Measurements from ENCODE around the gene PRKG1. TPM values are rescaled to one million over a fixed set of nuclear protein-coding genes. Genes with fewer than 3 reads are reported as not detected.

Gene PRKG1
- total and polyA plus RNA-seq, 2 of the 4 experiments (the other 2 are of a cell fraction), result 3.5 to 18.3 TPM

DNA sequence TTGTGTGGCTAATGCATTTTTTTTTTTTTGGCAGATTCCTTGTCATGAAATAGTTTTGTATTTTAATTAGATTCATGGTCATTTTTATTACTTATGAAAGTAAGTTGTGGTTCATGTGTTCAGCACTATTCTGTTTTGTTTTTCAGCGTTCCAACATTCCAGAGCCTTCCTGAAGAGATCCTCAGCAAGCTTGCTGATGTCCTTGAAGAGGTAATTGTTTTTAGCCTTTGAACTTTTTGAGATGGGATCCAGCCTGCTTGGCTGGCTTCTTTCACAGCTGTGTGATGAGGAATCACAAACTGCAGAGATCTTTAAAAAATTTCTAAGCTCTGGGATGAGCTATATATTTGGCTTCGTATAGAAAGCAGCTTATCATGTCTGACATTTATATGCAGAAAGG is 833.1 kb downstream of the PRKG1 start:
- no peak for DNase-seq
- dilution Hi-C loops (cut with HindIII; ENCODE audit: low sequenced_read_pairs, unreplicated experiment), result no loop called here
- WGBS, 2 experiments (ENCODE audit: extremely low coverage in 2 of 2, insufficient read length in 1 of 2), result no CpG with 5 or more reads among the region's 2 CpGs

More for the DNA sequence above, 833.1 kb downstream of the PRKG1 start:
- Histone ChIP-seq H4K5ac (ENCODE audit: low read depth, low read length) (no peak overlapping the region), H2BK20ac (ENCODE audit: low read depth, low read length) (no peak overlapping the region), H3K4me3 (ENCODE audit: insufficient read depth, low read depth, low read length) (no peak overlapping the region), H3K36me3 (ENCODE audit: control insufficient read depth, insufficient read depth, low read length) (no peaks in the 10 kb centered on the region), H2AFZ (replicated peaks; ENCODE audit: low read length, poor library complexity) (no peak overlapping the region), H3K4ac (ENCODE audit: low read depth, low read length) (no peak overlapping the region), H4K8ac (ENCODE audit: low read depth in 2 of 2, low read length in 2 of 2) (no peak overlapping the region), H3K9me3 (ENCODE audit: control insufficient read depth, insufficient read depth, low read length) (no peaks in the 10 kb centered on the region), H3K79me1 (ENCODE audit: low read depth in 1 of 2, low read length in 2 of 2) (no peaks in the 10 kb centered on the region), H4K91ac (ENCODE audit: insufficient read depth, low read depth, low read length) (no peak overlapping the region), H3K4me1 (ENCODE audit: control insufficient read depth, insufficient read depth, low read length) (no peaks in the 10 kb centered on the region; the same call in 1 of the 2 replicates), H3K14ac (replicated peaks; ENCODE audit: low read depth, low read length) (no peak overlapping the region), H2AK9ac (replicated peaks; ENCODE audit: low read depth, low read length, poor library complexity) (no peak overlapping the region), H4K20me1 (ENCODE audit: insufficient read depth, low read length) (no peaks in the 10 kb centered on the region), H3K4me2 (ENCODE audit: low read depth, low read length) (no peak overlapping the region), H3K18ac (ENCODE audit: low read depth, low read length) (no peak overlapping the region), H3K27me3 (ENCODE audit: control insufficient read depth, insufficient read depth, low read length) (no peaks in the 10 kb centered on the region), H2BK120ac (ENCODE audit: low read depth, low read length) (no peak overlapping the region), H2BK5ac (ENCODE audit: low read depth, low read length, poor library complexity, severe bottlenecking) (no peak overlapping the region), H3K23ac (ENCODE audit: low read depth, low read length) (no peak overlapping the region), H3K56ac (ENCODE audit: extremely low read depth, insufficient read depth, low read length) (no peak overlapping the region), H2BK15ac (ENCODE audit: low read depth, low read length) (no peak overlapping the region), H3K9ac (ENCODE audit: low read depth, low read length) (no peak overlapping the region), H2AK5ac (ENCODE audit: low read depth, low read length) (no peak overlapping the region), H3K9me1 (ENCODE audit: insufficient read depth, low read length) (no peaks in the 10 kb centered on the region), H3K27ac (ENCODE audit: insufficient read depth, low read length) (no peak overlapping the region)
- ATAC-seq (ENCODE audit: low read depth), result no peak
- ChIA-PET CTCF (interaction anchor here (0.7 to 0.8 kb wide), 2 partner anchors 9 to 320 kb away, joined by 3 read pairs; no protein-coding TSS in a partner anchor), POLR2A (ENCODE audit: unreplicated experiment) (no interaction called here)
- no TSS peak for BruUV-seq (replicated peaks)
- in situ Hi-C loops (cut with MboI; ENCODE audit: low sequenced_read_pairs) (no loop called here), intact Hi-C loops (cut with micrococcal nuclease) (no loop called here)
- no peak for TF ChIP-seq RAD21 (IDR thresholded peaks at IDR 0.05; ENCODE audit: low read length)
- TF ChIP-seq RFX5 (IDR thresholded peaks at IDR 0.05; ENCODE audit: low read depth, low read length), result no peak
- TF ChIP-seq, protein P1, sequence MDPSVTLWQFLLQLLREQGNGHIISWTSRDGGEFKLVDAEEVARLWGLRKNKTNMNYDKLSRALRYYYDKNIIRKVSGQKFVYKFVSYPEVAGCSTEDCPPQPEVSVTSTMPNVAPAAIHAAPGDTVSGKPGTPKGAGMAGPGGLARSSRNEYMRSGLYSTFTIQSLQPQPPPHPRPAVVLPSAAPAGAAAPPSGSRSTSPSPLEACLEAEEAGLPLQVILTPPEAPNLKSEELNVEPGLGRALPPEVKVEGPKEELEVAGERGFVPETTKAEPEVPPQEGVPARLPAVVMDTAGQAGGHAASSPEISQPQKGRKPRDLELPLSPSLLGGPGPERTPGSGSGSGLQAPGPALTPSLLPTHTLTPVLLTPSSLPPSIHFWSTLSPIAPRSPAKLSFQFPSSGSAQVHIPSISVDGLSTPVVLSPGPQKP (IDR thresholded peaks at IDR 0.05; ENCODE audit: borderline replicate concordance, low read depth, low read length), result no peak
